Endometrium (tissue), 2 donors: Measurements from ENCODE around the gene ZBTB8OS.
"Not testable (repeated sequence)": the region's sequence is repeated elsewhere in the genome, so short reads cannot be mapped to it uniquely, and the experiment has no call there.

Source experiments
- FAIRE-seq: peaks from 2 replicates; lab custom pipeline; 2012; peaks lifted over from hg19 to GRCh38; lab: Jason Lieb, UNC
- donor health status: control.
- donor health status: control.

Gene ZBTB8OS

GRCh38 chr1:32647308-32648134 lies 2.8 kb downstream of the ZBTB8OS start:
- no peak for FAIRE-seq

GRCh38 chr1:32644426-32644825 lies 5.9 kb downstream of the ZBTB8OS start:
- no peak for FAIRE-seq

- FAIRE-seq = not testable (repeated sequence)
These were observed 8.0 kb downstream of the ZBTB8OS start for GRCh38 chr1:32642292-32642827.

- no peak for FAIRE-seq
These were observed 10.8 kb downstream of the ZBTB8OS start for GRCh38 chr1:32639489-32640075.

- no peak for FAIRE-seq
These were observed 13.3 kb downstream of the ZBTB8OS start for GRCh38 chr1:32636914-32637645.

GRCh38 chr1:32635508-32636277 lies 14.7 kb downstream of the ZBTB8OS start:
- FAIRE-seq = no peak

- no peak for FAIRE-seq
These were observed 17.5 kb downstream of the ZBTB8OS start for GRCh38 chr1:32632829-32633228.

- FAIRE-seq = not testable (repeated sequence)
These were observed 20.2 kb downstream of the ZBTB8OS start for GRCh38 chr1:32630173-32630572.

- no peak for FAIRE-seq
These were observed 22.7 kb downstream of the ZBTB8OS start for GRCh38 chr1:32627596-32628162.

GRCh38 chr1:32626176-32626575 lies 24.2 kb downstream of the ZBTB8OS start:
- FAIRE-seq = no peak

GRCh38 chr1:32623775-32624174 lies 26.6 kb downstream of the ZBTB8OS start:
- no peak for FAIRE-seq

GRCh38 chr1:32622806-32623681 lies 27.3 kb downstream of the ZBTB8OS start:
- FAIRE-seq = no peak

- FAIRE-seq = no peak
These were observed 28.1 kb downstream of the ZBTB8OS start for GRCh38 chr1:32622205-32622604.

- FAIRE-seq = no peak
These were observed 30.5 kb downstream of the ZBTB8OS start for GRCh38 chr1:32619701-32620485.

- FAIRE-seq = no peak
These were observed 31.6 kb downstream of the ZBTB8OS start for GRCh38 chr1:32618673-32619221.

GRCh38 chr1:32613472-32613871 lies 36.9 kb downstream of the ZBTB8OS start:
- FAIRE-seq = no peak

- FAIRE-seq = no peak
These were observed 38.0 kb downstream of the ZBTB8OS start for GRCh38 chr1:32612189-32612881.

- no peak for FAIRE-seq
These were observed 38.5 kb downstream of the ZBTB8OS start for GRCh38 chr1:32611859-32612188.

GRCh38 chr1:32609180-32609579 lies 41.2 kb downstream of the ZBTB8OS start:
- FAIRE-seq = no peak
